Measurements from ENCODE around the gene MUC15. TPM values are rescaled to one million over a fixed set of nuclear protein-coding genes. Genes with fewer than 3 reads are reported as not detected.

MUC15 gene
- total and polyA plus RNA-seq, 2 donors (not counting 3 experiments of a cell fraction or from before 2014, with no cell fraction given), result not detected

- dilution Hi-C loops (cut with MboI; ENCODE audit: extremely low pct_ligation_motif_present, low sequenced_read_pairs) (no loop called here), intact Hi-C loops (cut with micrococcal nuclease) (no loop called here)
- Histone ChIP-seq H3K9ac (replicated peaks; ENCODE audit: extremely low read depth, insufficient read depth, low read length) (no peak overlapping the region), H3K4me2 (ENCODE audit: insufficient read depth, low read length) (no peak overlapping the region), H3K9me1 (replicated peaks; ENCODE audit: control insufficient read depth, extremely low read depth, insufficient read depth, low read length) (no peaks in the 10 kb centered on the region), H3K27me3 (ENCODE audit: control insufficient read depth in 2 of 2, insufficient read depth in 2 of 2, low read length in 2 of 2) (no peaks in the 10 kb centered on the region), H3K4me1 (ENCODE audit: control insufficient read depth, extremely low read depth, insufficient read depth, low read length) (no peaks in the 10 kb centered on the region), H3K27ac (ENCODE audit: insufficient read depth, low read depth, low read length) (no peak overlapping the region), H3K4me3 (replicated peaks in 1 of 3; ENCODE audit: insufficient read depth in 1 of 3, low read depth in 1 of 3, low read length in 3 of 3) (no peak overlapping the region), H3K79me2 (ENCODE audit: control insufficient read depth, insufficient read depth, low read length) (no peaks in the 10 kb centered on the region), H2AFZ (ENCODE audit: low read depth, low read length) (no peak overlapping the region), H3K36me3 (ENCODE audit: control insufficient read depth in 2 of 2, extremely low read depth in 1 of 2, insufficient read depth in 2 of 2, low read length in 2 of 2) (no peaks in the 10 kb centered on the region), H4K20me1 (replicated peaks; ENCODE audit: control insufficient read depth, extremely low read depth, insufficient read depth, low read length) (no peaks in the 10 kb centered on the region), H3K9me3 (replicated peaks; ENCODE audit: control insufficient read depth, insufficient read depth, low read length) (no peaks in the 10 kb centered on the region)
- ChIA-PET CTCF (no interaction called here), POLR2A (no interaction called here)
- no peak for FAIRE-seq
- no peak for TF ChIP-seq EZH2 (IDR thresholded peaks at IDR 0.05; ENCODE audit: borderline replicate concordance, low read depth, low read length, severe bottlenecking)
- TF ChIP-seq MAX (IDR thresholded peaks at IDR 0.05; ENCODE audit: insufficient read depth, insufficient read length), result no peak
- TF ChIP-seq CTCF (IDR thresholded peaks at IDR 0.05; ENCODE audit: extremely low read depth in 1 of 2, insufficient read depth in 1 of 2, low read depth in 1 of 2, low read length in 2 of 2), result no peak
- TF ChIP-seq FOS (IDR thresholded peaks at IDR 0.05; ENCODE audit: borderline replicate concordance, insufficient read depth, low read length), result no peak
- TF ChIP-seq POLR2A (IDR thresholded peaks at IDR 0.05; ENCODE audit: low read depth, low read length), result no peak
- TF ChIP-seq MYC (IDR thresholded peaks at IDR 0.05; ENCODE audit: low read depth, low read length), result no peak
- no peak for TF ChIP-seq POLR2AphosphoS5 (IDR thresholded peaks at IDR 0.05; ENCODE audit: insufficient read depth, low read depth, low read length)
- TF ChIP-seq GATA2 (IDR thresholded peaks at IDR 0.05; ENCODE audit: insufficient read depth, insufficient read length, low read depth, low read length), result no peak
- TF ChIP-seq JUN (IDR thresholded peaks at IDR 0.05; ENCODE audit: borderline replicate concordance, insufficient read depth, insufficient read length, low read depth), result no peak
- DNase-seq (ENCODE audit: low read depth, low spot score), result no peak
- BruUV-seq (replicated peaks), result no TSS peak
These were observed 59.9 kb downstream of the MUC15 start for GRCh38 chr11:26512196-26512595.

All from endothelial cell of umbilical vein (primary cell).